ENCODE data around the gene HOXC6. TPM values are rescaled to one million over a fixed set of nuclear protein-coding genes. Genes with fewer than 3 reads are reported as not detected.

HOXC6 gene
- total and polyA plus RNA-seq, 9 of the 15 experiments (the other 6 are each of a cell fraction or from before 2014, with no cell fraction given): 0.06 to 4.0 (median 1.4) TPM

DNA sequence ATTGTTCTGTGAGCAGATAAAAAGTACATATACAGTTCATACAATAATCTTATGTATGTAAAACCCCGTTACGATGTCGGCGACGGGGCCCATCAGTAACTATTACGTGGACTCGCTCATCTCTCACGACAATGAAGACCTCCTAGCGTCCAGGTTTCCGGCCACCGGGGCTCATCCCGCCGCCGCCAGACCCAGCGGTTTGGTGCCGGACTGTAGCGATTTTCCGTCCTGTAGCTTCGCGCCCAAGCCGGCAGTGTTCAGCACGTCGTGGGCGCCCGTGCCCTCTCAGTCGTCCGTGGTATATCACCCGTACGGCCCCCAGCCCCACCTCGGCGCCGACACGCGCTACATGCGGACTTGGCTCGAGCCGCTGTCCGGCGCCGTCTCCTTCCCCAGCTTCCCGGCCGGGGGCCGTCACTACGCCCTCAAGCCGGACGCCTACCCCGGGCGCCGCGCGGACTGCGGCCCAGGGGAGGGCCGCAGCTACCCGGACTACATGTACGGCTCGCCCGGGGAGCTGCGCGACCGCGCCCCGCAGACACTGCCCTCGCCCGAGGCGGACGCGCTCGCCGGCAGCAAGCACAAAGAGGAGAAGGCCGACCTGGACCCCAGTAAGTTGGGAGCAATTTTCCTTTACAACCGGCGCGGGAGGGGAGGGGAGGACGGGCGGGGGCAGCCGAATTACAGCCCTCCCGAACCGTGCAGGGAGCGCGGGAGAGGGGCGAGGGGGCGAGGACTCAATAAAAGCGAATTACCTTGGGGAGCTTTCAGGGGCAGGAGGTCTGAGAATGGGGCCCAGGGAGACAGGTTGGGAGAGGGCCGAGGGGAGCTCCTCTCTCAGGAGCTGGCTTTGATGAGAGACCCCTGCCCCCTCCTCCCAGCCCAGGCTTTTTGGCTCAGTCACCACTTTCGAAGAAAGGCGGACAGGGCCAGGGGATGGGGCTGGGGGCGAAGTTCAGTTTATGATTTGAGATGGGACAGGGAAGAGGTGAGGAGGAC, 27.8 kb upstream of the HOXC6 start, which contains the start of gene HOXC9 (continued):
- peak; percentile 51; the same call in 1 of the 2 replicates for TF ChIP-seq RBM14 (IDR thresholded peaks at IDR 0.05; ENCODE audit: borderline replicate concordance, insufficient read depth, low read depth, low read length)
- TF ChIP-seq RFX7 (CRISPR knock-in tag; IDR thresholded peaks at IDR 0.05): no peak
- 0 out of 2 replicates have a peak, but pooled peaks have one; percentile 33 for TF ChIP-seq ZC3H4 (CRISPR knock-in tag; IDR thresholded peaks at IDR 0.05; ENCODE audit: borderline replicate concordance)
- 0 out of 2 replicates have a peak, but pooled peaks have one; percentile 45 for TF ChIP-seq CBX1 (IDR thresholded peaks at IDR 0.05; ENCODE audit: low read depth)
- no peak for TF ChIP-seq YBX1 (IDR thresholded peaks at IDR 0.05)
- TF ChIP-seq TEAD4 (IDR thresholded peaks at IDR 0.05; ENCODE audit: low read length): no peak
- TF ChIP-seq TEAD4 (CRISPR knock-in tag; IDR thresholded peaks at IDR 0.05; ENCODE audit: borderline replicate concordance): peak; percentile 83
- TF ChIP-seq, protein P1, sequence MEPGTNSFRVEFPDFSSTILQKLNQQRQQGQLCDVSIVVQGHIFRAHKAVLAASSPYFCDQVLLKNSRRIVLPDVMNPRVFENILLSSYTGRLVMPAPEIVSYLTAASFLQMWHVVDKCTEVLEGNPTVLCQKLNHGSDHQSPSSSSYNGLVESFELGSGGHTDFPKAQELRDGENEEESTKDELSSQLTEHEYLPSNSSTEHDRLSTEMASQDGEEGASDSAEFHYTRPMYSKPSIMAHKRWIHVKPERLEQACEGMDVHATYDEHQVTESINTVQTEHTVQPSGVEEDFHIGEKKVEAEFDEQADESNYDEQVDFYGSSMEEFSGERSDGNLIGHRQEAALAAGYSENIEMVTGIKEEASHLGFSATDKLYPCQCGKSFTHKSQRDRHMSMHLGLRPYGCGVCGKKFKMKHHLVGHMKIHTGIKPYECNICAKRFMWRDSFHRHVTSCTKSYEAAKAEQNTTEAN (CRISPR knock-in tag; IDR thresholded peaks at IDR 0.05): peak; percentile 57; the same call in 1 of the 2 replicates
- TF ChIP-seq SUPT5H (IDR thresholded peaks at IDR 0.05): 0 out of 2 replicates have a peak, but pooled peaks have one; percentile 59
- 0 out of 2 replicates have a peak, but pooled peaks have one; percentile 57 for TF ChIP-seq ELF2 (CRISPR knock-in tag; IDR thresholded peaks at IDR 0.05)
- peak; percentile 84 for TF ChIP-seq HMGN3 (IDR thresholded peaks at IDR 0.05; ENCODE audit: borderline replicate concordance, extremely low read depth, insufficient read length, low read depth, low read length)
- TF ChIP-seq ZFP36 (IDR thresholded peaks at IDR 0.05; ENCODE audit: low read depth, low read length, partially characterized antibody): no peak
- TF ChIP-seq, protein P2, sequence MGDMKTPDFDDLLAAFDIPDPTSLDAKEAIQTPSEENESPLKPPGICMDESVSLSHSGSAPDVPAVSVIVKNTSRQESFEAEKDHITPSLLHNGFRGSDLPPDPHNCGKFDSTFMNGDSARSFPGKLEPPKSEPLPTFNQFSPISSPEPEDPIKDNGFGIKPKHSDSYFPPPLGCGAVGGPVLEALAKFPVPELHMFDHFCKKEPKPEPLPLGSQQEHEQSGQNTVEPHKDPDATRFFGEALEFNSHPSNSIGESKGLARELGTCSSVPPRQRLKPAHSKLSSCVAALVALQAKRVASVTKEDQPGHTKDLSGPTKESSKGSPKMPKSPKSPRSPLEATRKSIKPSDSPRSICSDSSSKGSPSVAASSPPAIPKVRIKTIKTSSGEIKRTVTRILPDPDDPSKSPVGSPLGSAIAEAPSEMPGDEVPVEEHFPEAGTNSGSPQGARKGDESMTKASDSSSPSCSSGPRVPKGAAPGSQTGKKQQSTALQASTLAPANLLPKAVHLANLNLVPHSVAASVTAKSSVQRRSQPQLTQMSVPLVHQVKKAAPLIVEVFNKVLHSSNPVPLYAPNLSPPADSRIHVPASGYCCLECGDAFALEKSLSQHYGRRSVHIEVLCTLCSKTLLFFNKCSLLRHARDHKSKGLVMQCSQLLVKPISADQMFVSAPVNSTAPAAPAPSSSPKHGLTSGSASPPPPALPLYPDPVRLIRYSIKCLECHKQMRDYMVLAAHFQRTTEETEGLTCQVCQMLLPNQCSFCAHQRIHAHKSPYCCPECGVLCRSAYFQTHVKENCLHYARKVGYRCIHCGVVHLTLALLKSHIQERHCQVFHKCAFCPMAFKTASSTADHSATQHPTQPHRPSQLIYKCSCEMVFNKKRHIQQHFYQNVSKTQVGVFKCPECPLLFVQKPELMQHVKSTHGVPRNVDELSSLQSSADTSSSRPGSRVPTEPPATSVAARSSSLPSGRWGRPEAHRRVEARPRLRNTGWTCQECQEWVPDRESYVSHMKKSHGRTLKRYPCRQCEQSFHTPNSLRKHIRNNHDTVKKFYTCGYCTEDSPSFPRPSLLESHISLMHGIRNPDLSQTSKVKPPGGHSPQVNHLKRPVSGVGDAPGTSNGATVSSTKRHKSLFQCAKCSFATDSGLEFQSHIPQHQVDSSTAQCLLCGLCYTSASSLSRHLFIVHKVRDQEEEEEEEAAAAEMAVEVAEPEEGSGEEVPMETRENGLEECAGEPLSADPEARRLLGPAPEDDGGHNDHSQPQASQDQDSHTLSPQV (IDR thresholded peaks at IDR 0.05): peak; percentile 76
- TF ChIP-seq RFX5 (IDR thresholded peaks at IDR 0.05; ENCODE audit: low read depth, low read length): no peak
- TF ChIP-seq, protein P3, sequence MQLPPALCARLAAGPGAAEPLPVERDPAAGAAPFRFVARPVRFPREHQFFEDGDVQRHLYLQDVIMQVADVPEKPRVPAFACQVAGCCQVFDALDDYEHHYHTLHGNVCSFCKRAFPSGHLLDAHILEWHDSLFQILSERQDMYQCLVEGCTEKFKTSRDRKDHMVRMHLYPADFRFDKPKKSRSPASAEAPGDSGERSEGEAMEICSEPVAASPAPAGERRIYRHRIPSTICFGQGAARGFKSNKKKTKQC (CRISPR knock-in tag; IDR thresholded peaks at IDR 0.05): peak; percentile 55
- TF ChIP-seq, protein P4, sequence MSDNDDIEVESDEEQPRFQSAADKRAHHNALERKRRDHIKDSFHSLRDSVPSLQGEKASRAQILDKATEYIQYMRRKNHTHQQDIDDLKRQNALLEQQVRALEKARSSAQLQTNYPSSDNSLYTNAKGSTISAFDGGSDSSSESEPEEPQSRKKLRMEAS (CRISPR knock-in tag; IDR thresholded peaks at IDR 0.05): peak; percentile 79
- no peak for TF ChIP-seq ETV6 (IDR thresholded peaks at IDR 0.05; ENCODE audit: borderline replicate concordance in 1 of 2, low read depth in 2 of 2, low read length in 1 of 2)
- TF ChIP-seq ETV6 (CRISPR knock-in tag; IDR thresholded peaks at IDR 0.05; ENCODE audit: borderline replicate concordance): peak; percentile 88; the same call in 1 of the 2 replicates
- 0 out of 2 replicates have a peak, but pooled peaks have one; percentile 23 for TF ChIP-seq RNF2 (IDR thresholded peaks at IDR 0.05)
- TF ChIP-seq CREM (IDR thresholded peaks at IDR 0.05; ENCODE audit: low read depth): 0 out of 2 replicates have a peak, but pooled peaks have one; percentile 38
